ENCODE results near the gene SESN3.

DNA sequence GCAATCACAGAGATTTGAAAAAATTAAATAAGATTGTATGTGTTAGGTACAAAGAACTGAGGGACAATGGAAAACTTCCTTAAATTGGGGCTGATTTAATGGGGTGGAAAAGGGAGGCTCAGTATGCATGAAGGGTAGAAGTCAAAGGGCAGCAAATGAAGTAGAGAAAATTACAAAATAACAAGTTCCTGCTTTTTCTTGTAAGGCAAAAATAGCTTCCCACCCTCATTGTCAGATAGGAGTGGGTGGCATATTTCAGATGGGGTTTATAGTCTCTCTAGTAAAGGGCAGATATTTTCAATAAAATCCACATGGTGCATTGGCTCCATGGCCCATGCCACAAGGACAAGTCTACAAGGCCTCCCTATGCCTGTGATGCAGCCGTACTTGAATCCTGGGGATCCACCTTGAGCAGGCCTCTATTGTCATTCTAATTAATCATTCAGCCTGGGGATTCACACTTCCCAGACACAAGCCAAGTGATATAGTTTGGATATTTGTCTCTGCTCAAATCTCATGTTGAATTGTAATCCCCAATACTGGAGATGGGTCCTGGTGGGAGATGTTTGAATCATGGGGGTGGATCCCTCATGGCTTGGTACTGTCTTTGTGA is 36.7 kb upstream of the SESN3 start:
- TF ChIP-seq CTCF (IDR thresholded peaks at IDR 0.05) (no peak), EP300 (IDR thresholded peaks at IDR 0.05) (no peak), POLR2AphosphoS5 (IDR thresholded peaks at IDR 0.05) (no peak)
